ENCODE results near the gene THBS2.

DNA sequence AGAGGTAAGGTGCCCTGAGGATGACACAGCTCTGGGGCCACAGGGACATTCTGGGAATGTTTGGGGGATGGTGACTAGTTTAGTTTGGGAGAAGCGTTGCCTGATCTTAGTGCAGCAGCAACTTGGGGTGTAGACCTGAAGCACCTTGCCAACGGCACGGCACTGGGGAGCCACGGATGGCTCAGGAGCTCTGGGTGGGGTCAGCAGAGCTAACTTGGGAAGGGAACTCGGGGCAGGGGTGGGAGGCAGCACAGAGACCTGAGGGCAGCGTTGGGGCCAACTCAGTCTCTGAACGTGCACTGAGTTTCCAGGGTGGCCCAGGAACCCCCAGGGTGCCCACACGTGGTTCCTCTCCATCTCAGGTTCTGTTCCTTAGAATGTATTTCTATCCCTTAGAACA, 14.9 kb downstream of the THBS2 start:
- TF ChIP-seq, protein P1, sequence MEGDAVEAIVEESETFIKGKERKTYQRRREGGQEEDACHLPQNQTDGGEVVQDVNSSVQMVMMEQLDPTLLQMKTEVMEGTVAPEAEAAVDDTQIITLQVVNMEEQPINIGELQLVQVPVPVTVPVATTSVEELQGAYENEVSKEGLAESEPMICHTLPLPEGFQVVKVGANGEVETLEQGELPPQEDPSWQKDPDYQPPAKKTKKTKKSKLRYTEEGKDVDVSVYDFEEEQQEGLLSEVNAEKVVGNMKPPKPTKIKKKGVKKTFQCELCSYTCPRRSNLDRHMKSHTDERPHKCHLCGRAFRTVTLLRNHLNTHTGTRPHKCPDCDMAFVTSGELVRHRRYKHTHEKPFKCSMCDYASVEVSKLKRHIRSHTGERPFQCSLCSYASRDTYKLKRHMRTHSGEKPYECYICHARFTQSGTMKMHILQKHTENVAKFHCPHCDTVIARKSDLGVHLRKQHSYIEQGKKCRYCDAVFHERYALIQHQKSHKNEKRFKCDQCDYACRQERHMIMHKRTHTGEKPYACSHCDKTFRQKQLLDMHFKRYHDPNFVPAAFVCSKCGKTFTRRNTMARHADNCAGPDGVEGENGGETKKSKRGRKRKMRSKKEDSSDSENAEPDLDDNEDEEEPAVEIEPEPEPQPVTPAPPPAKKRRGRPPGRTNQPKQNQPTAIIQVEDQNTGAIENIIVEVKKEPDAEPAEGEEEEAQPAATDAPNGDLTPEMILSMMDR (IDR thresholded peaks at IDR 0.05), result no peak
- no peak for TF ChIP-seq EP300 (IDR thresholded peaks at IDR 0.05)
- TF ChIP-seq POLR2AphosphoS5 (IDR thresholded peaks at IDR 0.05), result no peak
- TF ChIP-seq POLR2A (IDR thresholded peaks at IDR 0.05), result no peak
